Karpas-422 (cell line): ENCODE data around the gene ETV3L. TPM values are rescaled to one million over a fixed set of nuclear protein-coding genes. Genes with fewer than 3 reads are reported as not detected.

Source experiments
- DNase-seq: peaks from one replicate; pipeline ENCODE4 v3.0.0-alpha.2; 2015
- H2AFZ ChIP-seq: fragments of 200-600 bp; sonication (generic); 2 replicates; pipeline ENCODE4 v1.6.1; 2014; ENCODE audit warnings: antibody characterized with exemption, low read length, mixed read lengths
- H3K27ac ChIP-seq: fragments of 200-600 bp; sonication (generic); 2 replicates; pipeline ENCODE4 v1.5.1; 2014; ENCODE audit warnings: mild to moderate bottlenecking, low read length, moderate library complexity
- H3K27me3 ChIP-seq: fragments of 200-600 bp; sonication (generic); 2 replicates; pipeline ENCODE4 v1.6.1; 2014; ENCODE audit warnings: low read length, mixed read lengths
- H3K36me3 ChIP-seq: fragments of 200-600 bp; sonication (generic); 2 replicates; pipeline ENCODE4 v1.6.1; 2014; ENCODE audit warnings: low read length, mixed read lengths; ENCODE audit not compliant: insufficient read depth
- H3K4me1 ChIP-seq: fragments of 200-600 bp; sonication (generic); 2 replicates; pipeline ENCODE4 v1.6.1; 2014; ENCODE audit warnings: mild to moderate bottlenecking, low read length, mixed read lengths
- H3K4me2 ChIP-seq: fragments of 200-600 bp; sonication (generic); 2 replicates; pipeline ENCODE4 v1.6.1; 2014; ENCODE audit warnings: low read length, low read depth, mild to moderate bottlenecking; ENCODE audit not compliant: poor library complexity, severe bottlenecking
- H3K4me3 ChIP-seq: fragments of 200-600 bp; sonication (generic); 2 replicates; pipeline ENCODE4 v1.5.1; 2014; ENCODE audit warnings: mild to moderate bottlenecking, antibody characterized with exemption, low read length, mixed read lengths
- H3K79me2 ChIP-seq: fragments of 200-600 bp; sonication (generic); 2 replicates; pipeline ENCODE4 v1.6.1; 2014; ENCODE audit warnings: mild to moderate bottlenecking, low read length, mixed read lengths
- H3K9ac ChIP-seq: fragments of 200-600 bp; sonication (generic); 2 replicates; pipeline ENCODE4 v1.6.0; 2014; ENCODE audit warnings: low read length
- H3K9me2 ChIP-seq: fragments of 200-600 bp; sonication (generic), shearing (Covaris generic); replicated peaks from 2 replicates; pipeline ENCODE4 v1.6.0; 2014; ENCODE audit warnings: mild to moderate bottlenecking, low read length, moderate library complexity; ENCODE audit not compliant: insufficient read depth
- H3K9me3 ChIP-seq: fragments of 300-700, 200-600 bp; sonication (generic); 2 replicates; pipeline ENCODE4 v1.6.1; 2014; ENCODE audit warnings: low read length, mixed read lengths
- H4K20me1 ChIP-seq: fragments of 200-600 bp; sonication (generic); 2 replicates; pipeline ENCODE4 v1.6.1; 2014; ENCODE audit warnings: mild to moderate bottlenecking, antibody characterized with exemption, low read length, low read depth; ENCODE audit not compliant: insufficient read depth
- total RNA-seq: library from RNA; depleted of rRNA; stranded (reverse); fragments of >200 nt; shearing (Covaris generic); gene quantifications from 2 replicates; pipeline ENCODE4 v1.2.3, GENCODE V29; 2014; ENCODE audit warnings: low replicate concordance

Gene ETV3L
- total RNA-seq, 1 experiment from 2014 or later: not detected

- H3K27me3 ChIP-seq: no peaks in the 10 kb centered on the region
- H3K4me1 ChIP-seq: no peaks in the 10 kb centered on the region
- no peaks in the 10 kb centered on the region for H3K79me2 ChIP-seq
- no peaks in the 10 kb centered on the region for H3K36me3 ChIP-seq
- H3K4me3 ChIP-seq: no peak overlapping the region
- no peak overlapping the region for H3K9ac ChIP-seq
- H3K27ac ChIP-seq: no peak overlapping the region
- H3K9me3 ChIP-seq: no peaks in the 10 kb centered on the region
- no peak for DNase-seq
- no peak overlapping the region for H3K4me2 ChIP-seq
- no peak overlapping the region for H2AFZ ChIP-seq
- H3K9me2 ChIP-seq: no peaks in the 10 kb centered on the region
- H4K20me1 ChIP-seq: no peaks in the 10 kb centered on the region
These were observed 11.0 kb downstream of the ETV3L start for GRCh38 chr1:157088607-157089006.

GRCh38 chr1:157087030-157087429 is 12.6 kb downstream of the ETV3L start:
- no peak overlapping the region for H3K9ac ChIP-seq
- no peaks in the 10 kb centered on the region for H3K9me3 ChIP-seq
- no peak overlapping the region for H3K27ac ChIP-seq
- H3K4me2 ChIP-seq: no peak overlapping the region
- no peak overlapping the region for H2AFZ ChIP-seq
- H3K79me2 ChIP-seq: no peaks in the 10 kb centered on the region
- no peaks in the 10 kb centered on the region for H4K20me1 ChIP-seq
- no peaks in the 10 kb centered on the region for H3K27me3 ChIP-seq
- DNase-seq: no peak
- no peaks in the 10 kb centered on the region for H3K4me1 ChIP-seq
- no peaks in the 10 kb centered on the region for H3K9me2 ChIP-seq
- no peaks in the 10 kb centered on the region for H3K36me3 ChIP-seq
- no peak overlapping the region for H3K4me3 ChIP-seq

DNA sequence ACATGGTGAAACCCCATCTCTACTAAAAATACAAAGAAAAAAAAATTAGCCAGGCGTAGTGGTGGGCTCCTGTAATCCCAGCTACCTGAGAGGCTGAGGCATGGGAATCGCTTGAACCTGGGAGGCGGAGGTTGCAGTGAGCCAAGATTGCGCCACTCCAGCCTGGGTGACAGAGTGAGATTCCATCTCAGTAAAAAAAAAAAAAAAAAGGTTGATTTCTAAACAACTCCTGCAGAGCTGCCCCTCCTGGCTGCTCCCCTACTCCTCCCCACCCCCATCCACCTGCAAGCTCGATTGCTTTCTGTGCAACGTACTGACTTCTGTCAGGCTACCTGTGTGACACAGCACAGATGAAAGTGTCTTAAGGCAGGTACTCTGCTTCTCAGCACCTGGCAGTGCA is 13.3 kb downstream of the ETV3L start:
- H3K4me3 ChIP-seq: no peak overlapping the region
- no peaks in the 10 kb centered on the region for H3K9me2 ChIP-seq
- no peak overlapping the region for H2AFZ ChIP-seq
- H3K9me3 ChIP-seq: no peaks in the 10 kb centered on the region
- H3K27ac ChIP-seq: no peak overlapping the region
- H3K36me3 ChIP-seq: no peaks in the 10 kb centered on the region
- no peak overlapping the region for H3K9ac ChIP-seq
- DNase-seq: no peak
- H3K79me2 ChIP-seq: no peaks in the 10 kb centered on the region
- H3K4me2 ChIP-seq: no peak overlapping the region
- no peaks in the 10 kb centered on the region for H4K20me1 ChIP-seq
- no peaks in the 10 kb centered on the region for H3K4me1 ChIP-seq
- no peaks in the 10 kb centered on the region for H3K27me3 ChIP-seq

- no peaks in the 10 kb centered on the region for H4K20me1 ChIP-seq
- no peak overlapping the region for H3K4me3 ChIP-seq
- no peaks in the 10 kb centered on the region for H3K9me2 ChIP-seq
- no peaks in the 10 kb centered on the region for H3K4me1 ChIP-seq
- DNase-seq: no peak
- no peaks in the 10 kb centered on the region for H3K36me3 ChIP-seq
- no peak overlapping the region for H3K27ac ChIP-seq
- no peak overlapping the region for H2AFZ ChIP-seq
- no peak overlapping the region for H3K9ac ChIP-seq
- no peaks in the 10 kb centered on the region for H3K79me2 ChIP-seq
- H3K27me3 ChIP-seq: no peaks in the 10 kb centered on the region
- no peaks in the 10 kb centered on the region for H3K9me3 ChIP-seq
- no peak overlapping the region for H3K4me2 ChIP-seq
These were observed 14.2 kb downstream of the ETV3L start for GRCh38 chr1:157085421-157085820.

GRCh38 chr1:157084720-157085119 is 14.9 kb downstream of the ETV3L start:
- H3K4me3 ChIP-seq: no peak overlapping the region
- H3K9me3 ChIP-seq: no peaks in the 10 kb centered on the region
- no peaks in the 10 kb centered on the region for H3K4me1 ChIP-seq
- H2AFZ ChIP-seq: no peak overlapping the region
- H3K27me3 ChIP-seq: no peaks in the 10 kb centered on the region
- H3K79me2 ChIP-seq: no peaks in the 10 kb centered on the region
- H3K9ac ChIP-seq: no peak overlapping the region
- no peak overlapping the region for H3K27ac ChIP-seq
- DNase-seq: no peak
- H4K20me1 ChIP-seq: no peaks in the 10 kb centered on the region
- H3K36me3 ChIP-seq: no peaks in the 10 kb centered on the region
- no peak overlapping the region for H3K4me2 ChIP-seq
- H3K9me2 ChIP-seq: no peaks in the 10 kb centered on the region

DNA sequence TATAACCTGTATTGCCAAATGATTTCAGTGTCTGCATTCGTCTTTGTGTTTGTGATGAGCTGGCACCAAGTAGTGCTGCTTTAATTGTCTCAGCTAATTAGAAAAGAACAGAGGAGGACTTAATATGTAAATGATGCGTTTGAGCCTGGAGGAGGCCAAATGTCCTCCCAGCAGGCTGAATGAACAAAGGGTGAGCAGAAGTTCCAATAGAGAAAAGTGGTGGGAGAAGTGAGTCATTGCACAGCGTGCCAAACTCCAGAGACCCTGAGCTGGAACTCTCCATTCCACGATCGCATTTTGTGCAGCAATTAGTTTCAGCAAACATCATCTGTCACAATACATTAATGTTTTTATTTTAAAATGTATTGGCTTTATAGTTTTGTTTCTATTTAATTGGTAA is 17.9 kb downstream of the ETV3L start:
- H3K9ac ChIP-seq: no peak overlapping the region
- no peak overlapping the region for H3K27ac ChIP-seq
- H3K9me3 ChIP-seq: no peaks in the 10 kb centered on the region
- no peaks in the 10 kb centered on the region for H3K4me1 ChIP-seq
- no peaks in the 10 kb centered on the region for H3K27me3 ChIP-seq
- no peaks in the 10 kb centered on the region for H3K9me2 ChIP-seq
- no peaks in the 10 kb centered on the region for H3K36me3 ChIP-seq
- H2AFZ ChIP-seq: no peak overlapping the region
- no peak overlapping the region for H3K4me3 ChIP-seq
- no peak for DNase-seq
- no peaks in the 10 kb centered on the region for H3K79me2 ChIP-seq
- no peak overlapping the region for H3K4me2 ChIP-seq
- no peaks in the 10 kb centered on the region for H4K20me1 ChIP-seq

- H3K79me2 ChIP-seq: no peaks in the 10 kb centered on the region
- no peak overlapping the region for H3K27ac ChIP-seq
- H2AFZ ChIP-seq: no peak overlapping the region
- no peaks in the 10 kb centered on the region for H3K27me3 ChIP-seq
- H3K4me3 ChIP-seq: no peak overlapping the region
- no peak overlapping the region for H3K4me2 ChIP-seq
- no peak for DNase-seq
- H3K36me3 ChIP-seq: no peaks in the 10 kb centered on the region
- no peak overlapping the region for H3K9ac ChIP-seq
- H3K4me1 ChIP-seq: no peaks in the 10 kb centered on the region
- no peaks in the 10 kb centered on the region for H3K9me3 ChIP-seq
- H3K9me2 ChIP-seq: no peaks in the 10 kb centered on the region
- no peaks in the 10 kb centered on the region for H4K20me1 ChIP-seq
These were observed 18.9 kb downstream of the ETV3L start for GRCh38 chr1:157080714-157081113.

DNA sequence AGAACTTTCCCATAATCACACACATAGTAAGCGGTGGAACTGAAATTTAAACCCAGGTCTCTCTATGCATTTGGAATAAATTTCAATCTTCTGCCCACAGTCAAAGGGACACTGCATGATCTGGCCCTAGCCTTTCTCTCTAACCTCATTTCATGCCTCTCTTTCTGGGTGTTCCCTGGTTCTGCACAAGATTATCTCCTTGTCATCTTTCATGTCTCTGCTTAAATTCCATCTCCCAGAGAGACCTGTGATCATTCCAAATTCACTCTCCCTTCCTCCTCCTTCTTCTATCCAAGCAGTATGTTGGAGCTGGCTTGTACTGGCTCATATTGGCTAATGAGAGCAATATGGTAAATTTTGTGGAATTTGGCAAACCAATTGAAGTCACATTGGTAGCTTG is 22.2 kb downstream of the ETV3L start:
- Histone ChIP-seq H2AFZ (no peak overlapping the region), H3K27ac (no peak overlapping the region), H3K4me1 (no peaks in the 10 kb centered on the region), H3K9ac (no peak overlapping the region), H4K20me1 (no peaks in the 10 kb centered on the region), H3K36me3 (no peaks in the 10 kb centered on the region), H3K79me2 (no peaks in the 10 kb centered on the region), H3K9me3 (no peaks in the 10 kb centered on the region), H3K27me3 (no peaks in the 10 kb centered on the region), H3K4me3 (no peak overlapping the region), H3K9me2 (no peaks in the 10 kb centered on the region), H3K4me2 (no peak overlapping the region)
- no peak for DNase-seq
